Breast epithelium (tissue), 3 donors: Measurements from ENCODE around the gene RNU1-4.
"Not testable (repeated sequence)": the region's sequence is repeated elsewhere in the genome, so short reads cannot be mapped to it uniquely, and the experiment has no call there.

Source experiments
- POLR2A ChIP-seq: fragments of 450-650 bp; IDR thresholded peaks from one replicate; pipeline ENCODE4 v1.6.1; 2016; ENCODE audit warnings: antibody characterized with exemption, mild to moderate bottlenecking, moderate library complexity
- POLR2AphosphoS5 ChIP-seq, 3 donors: sonication (generic); formaldehyde crosslinking; IDR thresholded peaks; one replicate each; pipeline ENCODE4 v1.6.1; 2017; ENCODE audit warnings: antibody characterized with exemption in 3 of 3

GRCh38 chr1:16704076-16704475 lies 36.2 kb upstream of the RNU1-4 start:
- not testable (repeated sequence) for TF ChIP-seq POLR2A; POLR2AphosphoS5 (IDR thresholded peaks at IDR 0.05)
